GM12865 (cell line): ENCODE results near the gene TLDC2.

Experiments
- DNase-seq: peaks from one replicate; pipeline ENCODE4 v3.0.0; 2010; ENCODE audit warnings: low read depth
- H3K4me3 ChIP-seq: 2 replicates; pipeline ENCODE4 v1.5.1; 2011; ENCODE audit warnings: mild to moderate bottlenecking, low read depth, low read length, control low read depth
- CTCF ChIP-seq: IDR thresholded peaks from 2 replicates; pipeline ENCODE4 v1.5.1; 2011; ENCODE audit warnings: low read length, control low read depth, low read depth, inconsistent platforms; ENCODE audit not compliant: insufficient read depth; ENCODE audit errors: missing control alignments

The TLDC2 gene

GRCh38 chr20:36875702-36876472 lies at the start of gene TLDC2:
Gene TLDC2 (plus strand): TSS chr20:36876138. CDS start chr20:36876175, 37 bp downstream.
- H3K4me3 ChIP-seq = no peak within 1 kb of the TSS
- DNase-seq = no peak
- TF ChIP-seq CTCF = no peak

- DNase-seq = no peak
- no peak for TF ChIP-seq CTCF
Measured at GRCh38 chr20:36826554-36827244, 49.2 kb upstream of the TLDC2 start.

GRCh38 chr20:36827541-36828279 lies 48.2 kb upstream of the TLDC2 start:
- no peak for TF ChIP-seq CTCF
- no peak overlapping the region for H3K4me3 ChIP-seq
- peak; percentile 94 for DNase-seq

More at GRCh38 chr20:36826554-36827244, 49.2 kb upstream of the TLDC2 start:
- H3K4me3 ChIP-seq = no peak overlapping the region

GRCh38 chr20:36830791-36831691 lies 44.9 kb upstream of the TLDC2 start:
- TF ChIP-seq CTCF = no peak
- H3K4me3 ChIP-seq = no peak overlapping the region
- no peak for DNase-seq

- TF ChIP-seq CTCF = no peak
- no peak overlapping the region for H3K4me3 ChIP-seq
- no peak for DNase-seq
Measured at GRCh38 chr20:36832791-36833190, 43.1 kb upstream of the TLDC2 start.

- no peak overlapping the region for H3K4me3 ChIP-seq
- no peak for TF ChIP-seq CTCF
- no peak for DNase-seq
Measured at GRCh38 chr20:36833275-36834020, 42.5 kb upstream of the TLDC2 start.
